Endometrial microvascular endothelial cells (primary cell): ENCODE results near the gene DZIP1L. TPM values are rescaled to one million over a fixed set of nuclear protein-coding genes. Genes with fewer than 3 reads are reported as not detected.

Experiments used
- in situ Hi-C: cut with HindIII; loops from 2 replicates; pipeline ENCODE4 v1.10.0; 2017; ENCODE audit warnings: low sequenced_read_pairs, low pct_unique_long_range_greater_than_20kb; ENCODE audit errors: inconsistent ontology term
- total RNA-seq: library from RNA; depleted of rRNA; stranded (reverse); fragments of >200 nt; gene quantifications from one replicate; pipeline ENCODE4 v1.2.3, GENCODE V29; 2015; ENCODE audit errors: inconsistent ontology term

DZIP1L gene
- total RNA-seq, 1 donor from 2014 or later = 7.8 TPM

DNA sequence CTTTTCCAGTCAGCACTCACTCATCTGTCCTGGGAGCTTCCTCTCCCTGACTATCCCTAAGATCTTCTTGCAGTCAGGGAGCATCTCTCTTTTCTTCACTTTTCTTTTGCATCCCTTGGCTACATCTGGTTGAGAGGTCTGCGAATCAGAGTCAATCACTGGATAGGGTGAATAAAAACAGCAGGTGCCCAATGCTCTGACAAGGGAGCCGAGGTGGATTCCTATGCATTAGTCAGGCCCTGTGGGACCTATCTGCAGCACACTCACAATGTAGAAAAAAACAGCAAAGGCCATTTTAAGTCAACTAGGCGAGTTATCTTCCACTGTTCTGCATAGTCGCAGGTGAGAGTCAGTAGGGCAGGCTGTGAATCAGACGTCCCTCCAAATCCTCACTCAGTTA, 35.5 kb downstream of the DZIP1L start:
- in situ Hi-C loops = no loop called here

DNA sequence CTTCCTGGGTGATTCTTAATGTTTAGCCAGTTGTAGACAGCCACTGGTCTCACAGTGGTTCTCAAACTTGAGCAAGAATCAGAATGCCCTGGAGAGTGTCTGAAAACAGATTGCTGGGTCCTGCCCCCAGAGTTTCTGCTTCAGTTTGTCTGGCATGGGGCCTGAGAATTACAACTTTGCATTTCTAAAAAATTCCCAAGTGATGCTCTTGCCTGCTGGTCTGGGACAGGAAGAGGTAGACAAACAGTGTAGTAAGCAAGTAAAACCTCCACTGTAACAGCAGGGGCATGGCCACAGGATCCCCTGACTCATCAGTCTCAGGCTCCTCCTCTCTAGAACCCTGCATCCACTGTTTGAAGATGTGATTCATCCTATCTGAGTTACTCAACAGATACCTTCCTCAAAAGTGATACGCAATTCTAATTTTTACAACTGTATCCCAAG, 36.5 kb downstream of the DZIP1L start:
- in situ Hi-C loops = no loop called here

- in situ Hi-C loops = no loop called here
These were observed 37.3 kb downstream of the DZIP1L start for GRCh38 chr3:138078096-138078495.

- in situ Hi-C loops = no loop called here
These were observed 42.6 kb downstream of the DZIP1L start for GRCh38 chr3:138072796-138073195.

DNA sequence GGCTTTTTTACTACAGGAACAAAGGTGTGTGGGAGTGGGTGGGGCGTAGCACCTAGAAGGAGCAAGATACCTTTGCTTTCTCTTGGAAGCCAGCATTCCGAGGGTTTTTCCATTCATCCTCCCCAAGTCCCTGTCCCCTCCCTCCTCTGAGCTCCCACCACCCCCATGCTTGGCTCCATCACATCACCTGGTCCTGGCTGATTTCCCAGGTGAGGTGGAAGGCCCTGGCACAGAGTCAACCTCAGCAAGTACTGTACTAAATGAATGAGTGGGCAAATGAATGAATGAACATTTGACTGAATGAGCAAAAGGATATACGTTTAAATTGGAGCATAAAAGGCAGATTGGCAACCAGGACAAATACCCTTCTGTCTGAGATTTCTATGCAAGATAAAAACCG, 45.4 kb downstream of the DZIP1L start:
- in situ Hi-C loops = no loop called here

DNA sequence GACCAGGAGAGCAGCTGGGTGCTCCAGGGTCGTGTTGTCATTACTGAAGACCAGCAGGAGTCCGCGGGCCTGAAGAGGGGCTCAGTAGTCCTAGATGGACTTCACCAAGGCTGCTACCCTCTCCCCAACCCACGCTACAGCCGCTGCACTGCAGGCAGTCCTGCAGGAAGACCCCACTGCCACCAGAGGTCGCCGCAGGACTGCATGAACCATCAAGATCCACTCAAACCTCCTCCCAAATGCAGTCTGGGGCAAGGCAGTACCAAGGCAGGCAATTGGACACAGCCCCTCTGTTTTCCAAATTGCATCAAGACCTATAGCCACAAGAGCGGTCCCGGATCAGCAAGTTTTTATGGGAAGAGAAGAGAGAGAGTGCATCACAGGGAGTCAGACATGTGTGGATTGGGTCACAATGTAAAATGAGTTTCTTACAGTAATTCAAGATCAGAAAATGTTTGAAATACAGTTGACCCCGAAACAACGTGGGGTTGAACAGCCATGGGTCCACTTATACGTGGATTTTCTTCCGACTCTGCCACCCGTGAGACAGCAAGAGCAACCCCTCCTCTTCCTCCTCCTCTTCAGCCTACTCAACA, 46.7 kb downstream of the DZIP1L start:
- in situ Hi-C loops = no loop called here

- in situ Hi-C loops = no loop called here
These were observed 47.4 kb downstream of the DZIP1L start for GRCh38 chr3:138068046-138068445.

- in situ Hi-C loops = no loop called here
These were observed 48.4 kb downstream of the DZIP1L start for GRCh38 chr3:138066972-138067371.

DNA sequence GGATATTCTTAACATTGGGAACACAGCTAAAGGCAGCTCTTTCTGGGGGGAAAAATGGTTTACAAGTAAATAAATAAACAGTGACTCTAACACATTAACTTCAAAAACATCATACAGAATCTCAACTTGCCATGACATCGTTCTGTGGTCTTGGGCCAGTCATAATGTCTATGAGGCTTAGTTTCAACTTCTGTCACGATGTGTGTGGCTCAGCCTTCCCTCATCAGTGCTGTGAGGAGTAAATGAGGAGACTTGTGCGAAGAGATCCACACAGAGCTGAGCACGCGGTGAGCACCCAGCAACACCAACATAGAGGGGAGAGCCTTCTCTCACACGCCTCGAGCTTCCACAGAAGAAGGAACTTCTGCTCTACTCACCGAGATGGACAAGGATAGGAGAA, 49.0 kb downstream of the DZIP1L start:
- in situ Hi-C loops = no loop called here

- in situ Hi-C loops = no loop called here
These were observed 49.5 kb downstream of the DZIP1L start for GRCh38 chr3:138065949-138066348.

DNA sequence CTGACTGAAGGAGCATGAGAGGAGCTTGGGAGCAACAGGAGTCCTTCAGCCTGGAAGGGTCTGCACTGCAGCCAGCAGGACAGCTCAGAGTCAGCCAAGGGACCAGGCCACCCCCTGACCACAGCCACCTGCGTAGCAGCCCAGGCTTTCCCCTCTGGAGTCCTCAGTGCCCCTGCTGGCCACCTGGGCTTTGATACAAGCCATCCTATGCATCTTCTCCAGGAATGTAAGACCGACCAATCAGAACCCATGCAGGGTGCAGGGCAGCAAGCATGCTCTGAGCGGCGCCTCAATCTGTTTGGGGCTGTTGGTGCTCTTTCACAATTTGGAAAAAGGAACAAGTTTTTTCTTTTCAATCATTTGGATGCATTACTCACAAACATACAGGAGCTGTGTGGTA, 52.0 kb downstream of the DZIP1L start:
- in situ Hi-C loops = no loop called here

DNA sequence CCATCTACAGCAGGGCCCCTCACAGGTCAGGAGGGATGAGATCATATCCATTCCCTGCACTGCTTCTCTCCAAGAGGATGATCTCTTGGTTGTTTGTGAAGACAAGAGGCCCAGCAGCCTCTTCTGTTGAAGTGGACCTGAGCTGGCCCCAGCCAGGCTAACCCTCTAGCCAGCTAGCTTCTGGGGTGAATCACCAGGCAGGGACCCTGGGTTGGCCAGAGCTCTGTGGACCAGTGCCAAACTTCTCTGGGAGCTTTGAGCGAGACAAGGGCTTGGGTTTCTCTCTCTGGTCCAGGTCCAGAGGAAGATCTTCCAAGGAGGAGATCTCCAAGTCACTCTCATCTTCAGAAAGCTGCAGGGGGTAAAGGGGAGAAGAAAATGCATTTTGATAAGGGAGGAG, 52.8 kb downstream of the DZIP1L start:
- in situ Hi-C loops = no loop called here

DNA sequence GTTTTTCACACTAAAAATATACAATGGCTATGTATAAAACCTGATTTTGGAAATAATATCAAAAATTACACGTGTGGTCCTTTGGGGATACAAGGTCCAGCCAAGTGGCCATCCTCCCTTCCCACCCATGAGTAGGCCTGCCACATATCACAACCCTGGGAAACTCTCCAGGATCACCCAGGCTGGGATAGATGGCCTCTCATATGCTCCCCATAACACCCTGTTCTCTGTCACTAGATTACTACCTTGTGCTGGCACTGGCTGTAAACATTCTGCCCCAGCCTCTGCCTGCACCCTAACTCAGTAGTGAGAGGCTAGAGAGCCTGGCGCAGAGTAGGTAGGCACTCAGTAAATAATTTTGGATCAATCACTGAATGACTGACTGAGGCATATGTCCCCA, 53.4 kb downstream of the DZIP1L start:
- in situ Hi-C loops = no loop called here

- in situ Hi-C loops = no loop called here
These were observed 54.6 kb downstream of the DZIP1L start for GRCh38 chr3:138060792-138061191.

DNA sequence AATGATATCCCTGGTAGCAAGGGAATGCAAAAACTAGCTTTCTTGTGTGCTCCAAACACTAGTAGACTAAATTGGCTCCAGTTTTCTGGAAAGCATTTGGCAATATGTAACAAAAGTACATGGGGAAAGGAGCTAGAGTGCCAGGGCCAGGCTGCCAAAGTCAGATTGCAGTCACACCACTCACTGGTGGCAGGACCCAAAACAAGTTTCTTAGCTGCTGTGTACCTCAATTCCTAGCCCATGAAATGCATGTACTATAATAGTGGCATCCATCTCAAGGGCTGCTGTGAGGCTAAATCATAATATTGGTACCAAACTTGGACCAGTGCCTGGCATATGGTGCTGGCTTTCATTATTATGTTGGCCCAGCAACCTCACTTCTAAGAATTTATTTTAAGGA, 56.1 kb downstream of the DZIP1L start:
- in situ Hi-C loops = no loop called here

DNA sequence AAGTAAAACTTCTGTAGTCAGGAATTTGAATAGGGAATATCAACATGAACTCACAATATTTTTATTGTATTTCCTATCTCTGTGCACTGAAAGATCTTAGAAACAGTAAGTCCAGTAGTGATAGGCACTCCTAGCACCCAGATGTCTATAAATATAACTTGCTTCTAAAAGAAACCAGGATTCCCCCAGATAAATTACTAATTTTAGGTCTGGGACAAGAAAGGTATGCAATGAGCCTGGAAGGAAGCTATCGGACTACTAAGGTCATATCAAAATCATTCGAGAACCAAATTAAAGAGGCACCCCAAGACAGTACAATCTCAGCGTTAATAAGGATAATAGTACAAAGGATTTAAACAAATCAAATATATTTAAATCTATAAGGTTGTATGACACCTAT, 58.0 kb downstream of the DZIP1L start:
- in situ Hi-C loops = no loop called here

GRCh38 chr3:138054057-138054456, 61.4 kb downstream of the DZIP1L start:
- in situ Hi-C loops = no loop called here

DNA sequence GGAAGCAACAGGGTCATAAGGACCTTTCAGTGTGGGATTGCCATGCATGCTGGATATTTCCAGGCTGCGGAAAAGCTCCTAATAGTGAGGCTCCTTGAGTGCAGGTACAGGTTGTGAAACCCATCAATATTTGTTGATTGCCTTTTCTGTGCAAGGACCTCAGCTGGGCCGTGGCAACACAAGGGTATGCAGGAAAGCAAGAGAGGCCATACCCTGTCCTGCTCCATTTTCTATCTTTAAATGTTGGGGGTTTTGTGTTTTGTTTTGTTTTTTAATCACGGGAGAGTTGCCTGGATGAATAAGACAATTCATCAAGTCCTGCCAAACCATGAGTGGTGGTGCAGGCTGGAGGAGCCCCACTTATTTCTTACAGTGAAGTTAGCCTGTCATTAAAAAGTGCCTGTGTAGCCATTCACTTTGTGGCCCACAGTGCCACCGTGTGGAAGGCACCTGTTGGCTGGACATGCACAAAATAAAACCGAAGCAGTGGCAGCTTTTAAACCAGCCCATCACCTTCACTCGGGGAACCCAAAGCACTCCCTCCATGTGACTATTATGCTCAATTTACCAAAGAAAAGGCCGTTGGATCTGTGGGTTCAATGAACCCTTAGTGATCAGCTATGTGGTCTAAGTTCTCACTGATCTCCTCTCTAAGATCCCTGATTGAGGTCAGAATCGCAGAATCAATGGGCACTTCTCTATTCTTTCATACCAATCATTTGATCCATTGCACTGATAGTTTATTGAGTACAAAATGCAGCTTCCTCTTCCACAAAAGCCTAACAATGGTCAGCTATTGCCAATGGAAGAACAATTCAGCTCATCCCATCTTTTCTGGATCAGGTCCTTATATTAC, 63.2 kb downstream of the DZIP1L start:
- in situ Hi-C loops = no loop called here

DNA sequence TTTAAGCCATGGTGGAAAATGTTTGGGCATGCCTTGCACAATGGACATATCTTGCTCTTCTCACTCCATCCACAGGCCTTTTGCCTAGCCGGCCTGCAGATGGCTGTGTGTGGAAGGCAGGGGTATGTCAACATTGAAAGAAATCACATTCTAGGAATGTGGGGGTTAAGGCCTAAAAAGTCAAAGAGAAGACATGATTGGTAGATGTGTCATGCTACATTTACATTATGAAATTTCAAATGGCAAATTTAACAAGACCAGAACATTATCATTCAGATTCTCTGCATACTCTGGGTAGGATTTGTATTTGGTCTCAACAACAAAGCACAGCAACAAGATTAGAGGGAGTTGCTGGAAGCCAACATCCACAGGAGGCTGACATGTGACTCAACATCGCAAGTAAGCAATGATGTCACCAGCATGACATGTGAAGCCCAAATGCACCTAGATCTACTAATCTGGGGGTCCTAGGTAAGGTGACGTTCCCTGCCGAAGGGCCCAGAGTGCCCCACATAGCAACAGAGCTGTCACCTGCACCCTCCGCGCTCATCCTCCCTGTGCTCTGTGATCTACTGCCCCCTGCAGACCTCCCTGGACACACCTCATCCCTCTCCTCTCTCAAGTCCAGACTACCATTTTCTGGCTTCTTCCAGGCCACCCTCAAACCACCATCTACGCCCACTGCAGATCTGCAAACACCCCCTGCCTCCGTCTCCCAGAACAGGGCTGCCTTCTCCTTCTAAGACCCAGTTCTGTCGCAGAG, 66.1 kb downstream of the DZIP1L start:
- in situ Hi-C loops = no loop called here
